Measurements from ENCODE around the gene ST14. TPM values are rescaled to one million over a fixed set of nuclear protein-coding genes. Genes with fewer than 3 reads are reported as not detected.

Gene ST14
- total and polyA plus RNA-seq, 2 donors (not counting 1 experiment from before 2014, with no cell fraction given): under 0.01 TPM; not detected in 1

- TF ChIP-seq EZH2 (IDR thresholded peaks at IDR 0.05; ENCODE audit: low read length, missing control alignments) (no peak), CTCF (conservative IDR thresholded peaks at IDR 0.05 in 1 of 2, IDR thresholded peaks at IDR 0.05 in 1 of 2; ENCODE audit: low read depth in 1 of 2, low read length in 2 of 2) (no peak)
- DNase-seq (ENCODE audit: low read depth in 2 of 2): no peak
- H3K79me2 ChIP-seq (ENCODE audit: control insufficient read depth, insufficient read depth, low read length): no peaks in the 10 kb centered on the region
- no peak overlapping the region for H3K9ac ChIP-seq (ENCODE audit: insufficient read depth, low read length)
- no peak overlapping the region for H2AFZ ChIP-seq (ENCODE audit: low read length)
- H3K36me3 ChIP-seq (ENCODE audit: control insufficient read depth, insufficient read depth, low read length): no peaks in the 10 kb centered on the region
- no peaks in the 10 kb centered on the region for H3K9me3 ChIP-seq (ENCODE audit: control insufficient read depth, insufficient read depth, low read depth, low read length)
- H3K27ac ChIP-seq (ENCODE audit: insufficient read depth, low read length): no peak overlapping the region
- peaks cover 3% of the 10 kb centered on the region for H3K27me3 ChIP-seq (ENCODE audit: control insufficient read depth, insufficient read depth, low read length)
- no peak overlapping the region for H3K4me2 ChIP-seq (ENCODE audit: extremely low read depth, insufficient read depth, low read length)
- peaks cover 2% of the 10 kb centered on the region for H3K4me1 ChIP-seq (ENCODE audit: control insufficient read depth, extremely low read depth, insufficient read depth, low read length)
- H4K20me1 ChIP-seq (ENCODE audit: control insufficient read depth, extremely low read depth, insufficient read depth, low read length): no peaks in the 10 kb centered on the region
- H3K4me3 ChIP-seq (replicated peaks in 1 of 4; ENCODE audit: control extremely low read depth in 1 of 4, insufficient read depth in 1 of 4, low read depth in 3 of 4, low read length in 4 of 4): no peak overlapping the region
These were observed 27.5 kb downstream of the ST14 start for GRCh38 chr11:130187096-130187495.

GRCh38 chr11:130188047-130188446 is 28.5 kb downstream of the ST14 start:
- H3K4me3 ChIP-seq (replicated peaks in 1 of 4; ENCODE audit: control extremely low read depth in 1 of 4, insufficient read depth in 1 of 4, low read depth in 3 of 4, low read length in 4 of 4): no peak overlapping the region
- no peaks in the 10 kb centered on the region for H3K36me3 ChIP-seq (ENCODE audit: control insufficient read depth, insufficient read depth, low read length)
- H3K9me3 ChIP-seq (ENCODE audit: control insufficient read depth, insufficient read depth, low read depth, low read length): no peaks in the 10 kb centered on the region
- H3K4me2 ChIP-seq (ENCODE audit: extremely low read depth, insufficient read depth, low read length): no peak overlapping the region
- no peak overlapping the region for H3K27ac ChIP-seq (ENCODE audit: insufficient read depth, low read length)
- H3K79me2 ChIP-seq (ENCODE audit: control insufficient read depth, insufficient read depth, low read length): no peaks in the 10 kb centered on the region
- TF ChIP-seq EZH2 (IDR thresholded peaks at IDR 0.05; ENCODE audit: low read length, missing control alignments) (no peak), CTCF (conservative IDR thresholded peaks at IDR 0.05 in 1 of 2, IDR thresholded peaks at IDR 0.05 in 1 of 2; ENCODE audit: low read depth in 1 of 2, low read length in 2 of 2) (no peak)
- H3K27me3 ChIP-seq (ENCODE audit: control insufficient read depth, insufficient read depth, low read length): peaks cover 3% of the 10 kb centered on the region
- H4K20me1 ChIP-seq (ENCODE audit: control insufficient read depth, extremely low read depth, insufficient read depth, low read length): no peaks in the 10 kb centered on the region
- no peak overlapping the region for H3K9ac ChIP-seq (ENCODE audit: insufficient read depth, low read length)
- H3K4me1 ChIP-seq (ENCODE audit: control insufficient read depth, extremely low read depth, insufficient read depth, low read length): no peaks in the 10 kb centered on the region
- no peak for DNase-seq (ENCODE audit: low read depth in 2 of 2)
- no peak overlapping the region for H2AFZ ChIP-seq (ENCODE audit: low read length)

GRCh38 chr11:130188585-130189347 is 29.2 kb downstream of the ST14 start:
- Histone ChIP-seq H3K4me3 (replicated peaks in 1 of 4; ENCODE audit: control extremely low read depth in 1 of 4, insufficient read depth in 1 of 4, low read depth in 3 of 4, low read length in 4 of 4) (no peak overlapping the region), H3K27ac (ENCODE audit: insufficient read depth, low read length) (no peak overlapping the region), H3K9ac (ENCODE audit: insufficient read depth, low read length) (no peak overlapping the region), H3K4me2 (ENCODE audit: extremely low read depth, insufficient read depth, low read length) (no peak overlapping the region), H2AFZ (ENCODE audit: low read length) (no peak overlapping the region), H3K9me3 (ENCODE audit: control insufficient read depth, insufficient read depth, low read depth, low read length) (no peaks in the 10 kb centered on the region), H3K79me2 (ENCODE audit: control insufficient read depth, insufficient read depth, low read length) (no peaks in the 10 kb centered on the region), H3K27me3 (ENCODE audit: control insufficient read depth, insufficient read depth, low read length) (peaks cover 3% of the 10 kb centered on the region), H4K20me1 (ENCODE audit: control insufficient read depth, extremely low read depth, insufficient read depth, low read length) (no peaks in the 10 kb centered on the region), H3K36me3 (ENCODE audit: control insufficient read depth, insufficient read depth, low read length) (no peaks in the 10 kb centered on the region), H3K4me1 (ENCODE audit: control insufficient read depth, extremely low read depth, insufficient read depth, low read length) (no peaks in the 10 kb centered on the region)
- TF ChIP-seq CTCF (conservative IDR thresholded peaks at IDR 0.05 in 1 of 2, IDR thresholded peaks at IDR 0.05 in 1 of 2; ENCODE audit: low read depth in 1 of 2, low read length in 2 of 2): no peak
- TF ChIP-seq EZH2 (IDR thresholded peaks at IDR 0.05; ENCODE audit: low read length, missing control alignments): no peak
- DNase-seq (ENCODE audit: low read depth in 2 of 2): no peak

All from fibroblast of lung (primary cell).